B cell (primary cell): Measurements from ENCODE around the gene TRIM49B. TPM values are rescaled to one million over a fixed set of nuclear protein-coding genes. Genes with fewer than 3 reads are reported as not detected.
"Not testable (repeated sequence)": the region's sequence is repeated elsewhere in the genome, so short reads cannot be mapped to it uniquely, and the experiment has no call there.

ENCODE experiments used
- ATAC-seq: fragments of 200-7000 bp; cut with Tn5 transposase; one replicate; pipeline ENCODE4 v1.10.0; 2021; ENCODE audit warnings: low read depth, mild to moderate bottlenecking, moderate number of reproducible peaks, moderate library complexity
- CTCF ChIA-PET: fragments of 350-600 bp; sonication (Branson Sonifier 250); formaldehyde crosslinking; loops from one replicate; lab custom pipeline; 2021; ENCODE audit warnings: antibody characterized with exemption, inconsistent platforms; lab: Charles Lee
- POLR2A ChIA-PET: fragments of 350-600 bp; sonication (Branson Sonifier 250); formaldehyde crosslinking; loops from one replicate; lab custom pipeline; 2021; ENCODE audit warnings: antibody characterized with exemption; lab: Charles Lee
- DNase-seq: peaks from one replicate; pipeline ENCODE4 v3.0.0; 2013
- H2AFZ ChIP-seq: 2 replicates; pipeline ENCODE4 v1.6.1; 2012; ENCODE audit warnings: mild to moderate bottlenecking, low read depth, low read length; ENCODE audit not compliant: insufficient read depth, poor library complexity, severe bottlenecking
- H3K27ac ChIP-seq, 2 donors: 1 replicate in 1 of 2; 2 replicates in 1 of 2; pipeline ENCODE4 v1.5.1; 2012 to 2013; ENCODE audit warnings: low read length in 2 of 2, mild to moderate bottlenecking in 2 of 2, moderate library complexity in 1 of 2
- H3K27me3 ChIP-seq, 4 experiments: fragments of 200-600 bp in 1 of 4; sonication (generic) in 1 of 4; replicated peaks in 1 of 4; 1 replicate in 2 of 4; 2 replicates in 2 of 4; pipeline versions ENCODE4 v1.6.1 to v1.7.0; 2013 to 2016; ENCODE audit warnings: low read length in 3 of 4, mild to moderate bottlenecking in 2 of 4, mixed read lengths in 1 of 4, moderate library complexity in 1 of 4; ENCODE audit not compliant: insufficient read depth in 4 of 4, control insufficient read depth in 3 of 4; ENCODE audit errors: control extremely low read depth in 1 of 4
- H3K36me3 ChIP-seq, 2 experiments: replicated peaks in 1 of 2; 1 replicate in 1 of 2; 2 replicates in 1 of 2; pipeline versions ENCODE4 v1.6.1 to v1.7.1; 2013; ENCODE audit warnings: low read length in 1 of 2; ENCODE audit not compliant: insufficient read depth in 2 of 2, control insufficient read depth in 1 of 2; ENCODE audit errors: control extremely low read depth in 1 of 2, extremely low read depth in 1 of 2
- H3K4me1 ChIP-seq, 2 donors: fragments of 200-600 bp in 1 of 2; sonication (generic) in 1 of 2; 1 replicate in 1 of 2; 2 replicates in 1 of 2; pipeline versions ENCODE4 v1.5.1 to v1.6.1; 2013 to 2017; ENCODE audit warnings: low read length in 2 of 2; ENCODE audit not compliant: control insufficient read depth in 2 of 2, insufficient read depth in 2 of 2
- H3K4me2 ChIP-seq: replicated peaks from 2 replicates; pipeline ENCODE3; 2012; ENCODE audit warnings: mild to moderate bottlenecking, low read depth, low read length; ENCODE audit not compliant: poor library complexity, severe bottlenecking
- H3K4me3 ChIP-seq, 5 experiments: fragments of 200-600 bp in 1 of 5; sonication (generic) in 1 of 5; 1 replicate in 3 of 5; 2 replicates in 2 of 5; pipeline versions ENCODE4 v1.5.1 to v1.7.0; 2011 to 2016; ENCODE audit warnings: low read length in 4 of 5, mild to moderate bottlenecking in 4 of 5, low read depth in 2 of 5, control low read depth in 1 of 5, moderate library complexity in 1 of 5; ENCODE audit not compliant: insufficient read depth in 1 of 5; ENCODE audit errors: control extremely low read depth in 1 of 5, extremely low read depth in 1 of 5
- H3K79me2 ChIP-seq: fragments of 200-600 bp; sonication (generic); one replicate; pipeline ENCODE4 v1.6.0; 2016; ENCODE audit warnings: low read length; ENCODE audit not compliant: control insufficient read depth, insufficient read depth
- H3K9ac ChIP-seq: fragments of 200-600 bp; sonication (generic); 2 replicates; pipeline ENCODE4 v1.6.1; 2017; ENCODE audit warnings: mild to moderate bottlenecking, low read length, moderate library complexity
- H3K9me3 ChIP-seq, 3 donors: one replicate each; pipeline versions ENCODE4 v1.6.1 to v1.7.1; 2013; ENCODE audit warnings: low read length in 2 of 3; ENCODE audit not compliant: control insufficient read depth in 2 of 3, insufficient read depth in 1 of 3; ENCODE audit errors: control extremely low read depth in 1 of 3
- H4K20me1 ChIP-seq: 2 replicates; pipeline ENCODE4 v1.6.0; 2012; ENCODE audit warnings: mild to moderate bottlenecking, low read length; ENCODE audit not compliant: insufficient read depth, control insufficient read depth, poor library complexity, severe bottlenecking
- H3K27ac Mint-ChIP-seq: one replicate; pipeline ENCODE4 v1.8.0; 2021; ENCODE audit warnings: mixed read lengths
- H3K27me3 Mint-ChIP-seq: one replicate; pipeline ENCODE4 v1.8.0; 2021; ENCODE audit warnings: mixed read lengths
- H3K4me1 Mint-ChIP-seq: one replicate; pipeline ENCODE4 v1.8.0; 2021; ENCODE audit warnings: mixed read lengths
- H3K4me3 Mint-ChIP-seq: one replicate; pipeline ENCODE4 v1.8.0; 2021; ENCODE audit warnings: mixed read lengths
- H3K9me3 Mint-ChIP-seq: one replicate; pipeline ENCODE4 v1.8.0; 2022; ENCODE audit warnings: mixed read lengths; ENCODE audit not compliant: insufficient read depth
- WGBS: methylation state at CpG from one replicate; pipeline ENCODE4 v1.1.5; 2013; ENCODE audit warnings: missing lambda C conversion rate; ENCODE audit not compliant: insufficient coverage; 5-methylcytosine and 5-hydroxymethylcytosine counted together
- intact Hi-C: fragments of 100-400 bp; cut with micrococcal nuclease; formaldehyde crosslinking; loops from one replicate; pipeline ENCODE4 v1.10.0; 2022
- polyA minus RNA-seq: library from RNA; depleted of rRNA, polyadenylated mRNA; stranded (reverse); fragments of >200 nt; gene quantifications from 2 replicates; pipeline ENCODE4 v1.2.3, GENCODE V29; 2012
- polyA plus RNA-seq: library from polyadenylated mRNA; depleted of rRNA; stranded (reverse); fragments of >200 nt; gene quantifications from 2 replicates; pipeline ENCODE4 v1.2.3, GENCODE V29; 2012
- total RNA-seq, 2 donors: library from RNA; stranded (reverse); fragments of 120-200 nt in 1 of 2; gene quantifications; 1 replicate in 1 of 2; 2 replicates in 1 of 2; pipeline versions ENCODE4 v1.2.3 to v1.2.4, GENCODE V29; 2013 to 2022

The TRIM49B gene
- total RNA-seq, result not detected in 2 replicates
- total RNA-seq (2013), result not detected
- not detected in 2 replicates for polyA plus RNA-seq
- polyA minus RNA-seq, result not detected in 2 replicates

GRCh38 chr11:49028523-49028922 is at the start of gene TRIM49B:
Gene TRIM49B (plus strand): TSS chr11:49028823. CDS start chr11:49031600, 2,777 bp downstream.
- intact Hi-C loops, H3K4me1 ChIP-seq, H3K27me3 Mint-ChIP-seq, H3K27ac ChIP-seq, H3K27me3 ChIP-seq, H3K4me2 ChIP-seq, H3K4me3 Mint-ChIP-seq, H3K4me1 Mint-ChIP-seq, H3K36me3 ChIP-seq, ATAC-seq, POLR2A ChIA-PET, H3K9me3 Mint-ChIP-seq, H2AFZ ChIP-seq, H3K9me3 ChIP-seq, H3K79me2 ChIP-seq, DNase-seq, CTCF ChIA-PET, H3K9ac ChIP-seq, H4K20me1 ChIP-seq, H3K27ac Mint-ChIP-seq, H3K4me3 ChIP-seq: not testable (repeated sequence)
- no CpG with 5 or more reads among the region's 2 CpGs for WGBS

GRCh38 chr11:48983785-48984184 is 44.8 kb upstream of the TRIM49B start, which contains the start of gene TRIM51G:
Gene TRIM51G (minus strand): TSS chr11:48983885. CDS start chr11:48981695, 2,190 bp downstream.
- POLR2A ChIA-PET, H3K9me3 ChIP-seq, intact Hi-C loops, H3K9me3 Mint-ChIP-seq, H3K9ac ChIP-seq, ATAC-seq, H3K4me3 Mint-ChIP-seq, H3K27ac Mint-ChIP-seq, H3K4me2 ChIP-seq, H3K36me3 ChIP-seq, H3K79me2 ChIP-seq, CTCF ChIA-PET, H3K27me3 ChIP-seq, H3K4me3 ChIP-seq, DNase-seq, H3K4me1 Mint-ChIP-seq, H3K27me3 Mint-ChIP-seq, H3K27ac ChIP-seq, H2AFZ ChIP-seq, H3K4me1 ChIP-seq, H4K20me1 ChIP-seq: not testable (repeated sequence)

GRCh38 chr11:49048229-49048628 is 19.6 kb downstream of the TRIM49B start:
- H3K79me2 ChIP-seq, intact Hi-C loops, H3K4me3 Mint-ChIP-seq, H3K4me1 Mint-ChIP-seq, H3K4me2 ChIP-seq, ATAC-seq, H4K20me1 ChIP-seq, H3K27ac ChIP-seq, POLR2A ChIA-PET, H2AFZ ChIP-seq, H3K27me3 ChIP-seq, H3K36me3 ChIP-seq, H3K4me3 ChIP-seq, H3K9ac ChIP-seq, DNase-seq, H3K9me3 Mint-ChIP-seq, H3K27me3 Mint-ChIP-seq, H3K4me1 ChIP-seq, CTCF ChIA-PET, H3K27ac Mint-ChIP-seq: not testable (repeated sequence)
- 61% methylated on average over 24 of the region's 28 CpGs for WGBS
- H3K9me3 ChIP-seq, result peaks cover 0 to 14% (median 0%) of the 10 kb centered on the region in 3 donors

- H3K9ac ChIP-seq, H3K27me3 ChIP-seq, H3K9me3 Mint-ChIP-seq, H3K27me3 Mint-ChIP-seq, intact Hi-C loops, DNase-seq, H3K79me2 ChIP-seq, H3K4me2 ChIP-seq, ATAC-seq, H3K4me1 ChIP-seq, POLR2A ChIA-PET, H3K4me1 Mint-ChIP-seq, H3K27ac Mint-ChIP-seq, H2AFZ ChIP-seq, H3K36me3 ChIP-seq, H4K20me1 ChIP-seq, H3K4me3 Mint-ChIP-seq, H3K27ac ChIP-seq, CTCF ChIA-PET, H3K4me3 ChIP-seq: not testable (repeated sequence)
- WGBS, result 66% methylated on average over 23 of the region's 38 CpGs
- H3K9me3 ChIP-seq, result peaks cover 0 to 14% (median 0%) of the 10 kb centered on the region in 3 donors
These were observed 21.2 kb downstream of the TRIM49B start for GRCh38 chr11:49049821-49050220.
